HG03095 (cell line): Measurements from ENCODE around the gene TRIP12.
"Not testable (repeated sequence)": the region's sequence is repeated elsewhere in the genome, so short reads cannot be mapped to it uniquely, and the experiment has no call there.

Experiments
- ATAC-seq: cut with Tn5 transposase; IDR thresholded peaks from one replicate; pipeline ENCODE4 v1.9.1; 2021; ENCODE audit warnings: moderate library complexity; ENCODE audit not compliant: unreplicated experiment

The TRIP12 gene

GRCh38 chr2:229879191-229879950 is 42.4 kb downstream of the TRIP12 start:
- ATAC-seq: no peak

- ATAC-seq: no peak
Observed at GRCh38 chr2:229875549-229875948, 46.3 kb downstream of the TRIP12 start.

DNA sequence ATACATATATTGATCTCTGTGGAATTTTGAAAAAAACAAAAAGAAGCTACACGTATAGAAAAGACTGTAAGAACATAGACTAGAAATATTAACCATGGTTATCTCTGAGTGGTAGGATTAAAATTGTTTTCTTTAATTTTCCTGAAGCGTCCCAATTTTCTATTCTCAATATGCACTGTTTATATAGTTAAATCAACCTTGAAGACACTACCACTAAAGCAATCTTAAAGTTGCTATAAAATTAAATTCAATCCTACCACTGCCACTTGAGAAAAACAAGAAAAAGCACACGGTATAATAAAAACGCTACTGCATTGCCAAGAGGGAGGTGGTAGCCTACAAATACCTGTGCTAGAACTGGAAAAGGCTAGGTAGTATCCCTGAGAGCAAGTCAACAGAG is 47.2 kb downstream of the TRIP12 start:
- no peak for ATAC-seq

DNA sequence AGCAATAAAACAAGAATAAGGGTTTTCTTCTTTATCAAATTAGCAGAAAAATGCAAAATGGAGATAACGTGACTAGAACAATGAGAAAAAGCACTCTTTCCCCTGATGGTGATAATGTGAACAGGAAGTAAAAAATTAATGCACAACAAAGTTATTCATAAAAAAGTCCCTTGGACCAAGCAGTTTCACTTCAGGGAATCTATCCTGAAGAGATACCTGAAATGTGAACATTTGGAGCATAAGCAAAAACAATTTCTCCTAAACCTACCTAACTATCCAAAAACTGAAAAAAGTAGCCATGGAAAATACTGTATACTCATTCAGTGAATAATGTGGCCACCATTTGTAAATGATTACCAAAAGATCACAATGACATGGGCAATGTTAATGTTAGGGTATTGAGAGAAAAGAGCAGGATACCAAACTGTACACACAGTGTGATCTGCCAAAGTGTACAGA is 48.7 kb downstream of the TRIP12 start:
- ATAC-seq: peak; percentile 77

- no peak for ATAC-seq
Observed at GRCh38 chr2:229870903-229871656, 50.7 kb downstream of the TRIP12 start.

DNA sequence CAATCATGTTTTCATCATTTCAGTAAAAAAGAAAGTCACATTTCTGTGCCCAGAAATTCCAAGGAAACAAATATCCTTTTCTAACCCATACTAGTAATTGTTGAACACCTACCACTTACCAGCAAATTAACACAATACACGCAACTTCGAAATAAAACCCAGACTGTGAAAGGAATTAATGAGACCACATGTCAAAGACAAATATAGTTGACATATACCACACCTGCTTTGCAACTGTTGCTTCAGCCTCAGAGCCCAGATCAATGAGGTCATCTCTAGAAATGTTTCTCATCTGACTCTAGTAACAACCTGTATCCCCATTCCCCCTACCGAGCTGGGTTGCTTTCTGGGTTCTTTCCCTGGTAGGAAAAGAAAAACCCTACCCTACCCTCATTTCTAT is 52.6 kb downstream of the TRIP12 start:
- no peak for ATAC-seq

DNA sequence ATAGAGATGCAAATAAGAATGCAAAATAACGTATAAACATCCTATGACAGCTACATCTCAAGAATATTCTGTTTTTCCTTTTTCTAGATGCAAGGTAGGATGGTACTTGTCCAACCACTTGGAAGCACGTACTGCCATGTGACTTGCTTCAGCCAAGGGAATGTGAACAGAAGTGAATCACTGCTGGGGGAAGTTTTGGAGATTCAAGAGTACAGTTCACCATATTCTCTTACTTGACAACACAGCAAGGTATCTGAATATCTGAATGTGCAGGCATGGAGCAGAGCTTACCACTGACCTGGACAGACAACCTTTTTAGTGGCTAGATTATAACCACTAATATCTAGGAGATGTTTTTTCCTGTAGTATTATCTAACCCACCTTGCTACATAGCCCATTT is 53.0 kb downstream of the TRIP12 start:
- ATAC-seq: no peak

DNA sequence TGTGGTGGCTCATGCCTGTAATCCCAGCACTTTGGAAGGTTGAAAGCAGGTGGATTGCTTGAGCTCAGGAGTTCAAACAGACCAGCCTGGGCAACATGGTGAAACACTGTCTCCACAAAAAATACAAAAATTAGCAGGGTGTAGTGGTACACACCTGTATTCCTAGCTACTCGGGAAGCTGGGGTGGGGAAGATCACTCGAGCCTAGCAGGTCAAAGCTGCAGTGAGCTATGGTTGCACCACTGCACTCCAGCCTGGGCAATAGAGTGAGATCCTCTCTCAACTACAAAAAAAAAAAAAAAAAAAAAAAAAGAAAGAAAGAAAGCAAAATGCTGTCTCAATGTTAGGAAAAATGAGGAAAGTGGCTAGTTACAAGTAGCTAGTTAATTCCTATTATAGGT is 56.8 kb downstream of the TRIP12 start:
- ATAC-seq: no peak

GRCh38 chr2:229861431-229861830 is 60.4 kb downstream of the TRIP12 start:
- ATAC-seq: no peak

- ATAC-seq: no peak
Observed at GRCh38 chr2:229860334-229860733, 61.5 kb downstream of the TRIP12 start.

- no peak for ATAC-seq
Observed at GRCh38 chr2:229858351-229858750, 63.5 kb downstream of the TRIP12 start.

DNA sequence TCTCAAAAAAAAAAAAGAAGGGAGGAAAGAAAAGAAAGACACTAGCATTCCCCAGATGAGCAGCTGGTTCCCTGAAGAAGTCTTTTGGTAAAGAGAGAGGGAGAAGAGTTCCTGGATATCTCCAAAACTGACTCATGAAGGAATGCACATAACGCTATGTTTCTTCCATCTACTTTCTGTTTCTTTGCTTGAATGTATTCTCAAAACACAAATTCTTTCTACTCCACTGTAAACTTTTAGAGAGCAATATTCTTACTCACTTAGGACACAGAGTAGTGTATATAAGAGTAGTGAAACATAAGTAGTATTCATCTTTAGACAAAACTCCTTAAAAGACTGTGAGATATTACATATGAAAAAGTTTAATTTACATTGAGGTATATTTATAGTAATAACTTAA is 64.2 kb downstream of the TRIP12 start:
- ATAC-seq: no peak

- peak; percentile 78 for ATAC-seq
Observed at GRCh38 chr2:229856413-229856812, 65.4 kb downstream of the TRIP12 start.

DNA sequence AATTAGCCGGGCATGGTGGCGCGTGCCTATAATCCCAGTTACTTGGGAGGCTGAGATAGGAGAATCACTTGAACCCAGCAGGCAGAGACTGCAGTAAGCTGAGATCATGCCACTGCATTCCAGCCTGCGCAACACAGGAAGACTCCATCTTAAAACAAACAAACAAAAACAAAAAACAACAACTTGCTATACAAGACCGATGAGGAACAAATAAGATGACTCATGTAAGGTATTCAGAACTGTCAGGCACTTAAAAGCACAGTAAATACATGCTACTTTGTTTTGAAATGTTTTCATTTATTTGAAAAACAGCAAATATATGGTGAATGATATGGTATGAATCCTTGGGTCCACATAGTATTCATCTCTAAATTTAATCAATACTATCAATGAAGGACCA is 66.7 kb downstream of the TRIP12 start:
- no peak for ATAC-seq

DNA sequence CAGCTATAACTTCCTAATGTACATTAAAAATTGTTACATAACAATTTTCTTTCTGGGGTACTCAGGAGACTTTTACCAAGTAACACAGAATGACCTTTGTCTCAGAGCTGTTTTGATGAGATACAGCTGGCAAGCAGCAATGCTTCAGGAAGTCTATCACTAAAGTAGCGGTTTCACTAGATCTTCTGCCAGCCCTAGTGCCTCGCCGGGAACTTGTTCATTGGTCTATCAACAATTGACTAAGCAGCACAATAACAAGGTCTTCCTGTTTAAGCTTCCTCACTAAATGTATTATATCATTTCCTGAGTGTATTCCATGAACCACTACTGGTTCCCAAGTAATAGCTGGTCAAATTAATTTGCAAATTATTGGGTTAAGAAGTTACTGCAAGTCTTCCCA is 69.2 kb downstream of the TRIP12 start:
- peak; percentile 77 for ATAC-seq

DNA sequence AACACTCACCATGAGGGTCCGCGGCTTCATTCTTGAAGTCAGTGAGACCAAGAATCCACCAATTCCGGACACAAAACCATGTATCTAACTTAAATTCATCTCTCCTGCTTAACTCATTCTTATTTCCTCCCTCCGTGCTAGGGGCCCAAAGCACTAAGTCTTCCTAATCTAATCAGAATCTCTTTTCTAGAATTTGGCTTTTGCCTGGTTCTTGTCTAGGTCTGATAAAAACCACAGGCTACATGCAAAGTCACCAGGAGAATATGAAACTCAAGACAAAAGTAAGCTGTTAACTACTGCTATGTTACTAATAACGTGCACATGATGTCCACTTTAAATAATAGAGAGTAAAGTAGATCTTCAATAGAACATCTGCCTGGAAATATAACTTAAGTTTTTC is 69.9 kb downstream of the TRIP12 start:
- ATAC-seq: no peak

DNA sequence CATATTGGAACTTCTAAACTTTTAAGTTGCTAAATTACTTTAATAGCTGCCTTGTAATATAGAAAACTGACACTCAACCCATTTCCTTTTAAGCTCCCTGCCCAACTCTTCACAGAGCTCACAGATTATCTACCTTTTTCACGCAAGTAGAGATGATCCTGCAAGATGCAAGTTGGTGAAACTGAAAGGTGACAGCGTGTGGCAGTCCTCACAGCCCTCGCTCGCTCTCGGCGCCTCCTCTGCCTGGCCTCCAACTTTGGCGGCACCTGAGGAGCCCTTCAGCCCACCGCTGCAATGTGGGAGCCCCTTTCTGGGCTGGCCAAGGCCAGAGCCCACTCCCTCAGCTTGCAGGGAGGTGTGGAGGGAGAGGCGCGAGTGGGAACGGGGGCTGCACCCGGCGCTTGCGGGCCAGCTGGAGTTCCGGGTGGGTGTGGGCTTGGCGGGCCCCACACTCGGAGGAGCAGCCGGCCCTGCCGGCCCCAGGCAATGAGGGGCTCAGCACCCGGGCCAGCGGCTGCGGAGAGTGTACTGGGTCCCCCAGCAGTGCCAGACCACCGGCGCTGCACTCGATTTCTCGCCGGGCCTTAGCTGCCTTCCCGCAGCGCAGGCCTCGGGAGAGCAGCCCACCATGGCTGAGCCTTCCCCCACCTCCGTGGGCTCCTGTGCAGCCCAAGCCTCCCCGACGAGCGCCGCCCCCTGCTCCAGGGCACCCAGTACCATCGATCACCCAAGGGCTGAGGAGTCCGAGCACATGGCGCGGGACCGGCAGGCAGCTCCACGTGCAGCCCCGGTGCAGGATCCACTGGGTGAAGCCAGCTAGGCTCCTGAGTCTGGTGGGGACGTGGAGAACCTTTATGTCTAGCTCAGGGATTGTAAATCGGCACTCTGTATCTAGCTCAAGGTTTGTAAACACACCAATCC is 71.2 kb downstream of the TRIP12 start:
- ATAC-seq: not testable (repeated sequence)

DNA sequence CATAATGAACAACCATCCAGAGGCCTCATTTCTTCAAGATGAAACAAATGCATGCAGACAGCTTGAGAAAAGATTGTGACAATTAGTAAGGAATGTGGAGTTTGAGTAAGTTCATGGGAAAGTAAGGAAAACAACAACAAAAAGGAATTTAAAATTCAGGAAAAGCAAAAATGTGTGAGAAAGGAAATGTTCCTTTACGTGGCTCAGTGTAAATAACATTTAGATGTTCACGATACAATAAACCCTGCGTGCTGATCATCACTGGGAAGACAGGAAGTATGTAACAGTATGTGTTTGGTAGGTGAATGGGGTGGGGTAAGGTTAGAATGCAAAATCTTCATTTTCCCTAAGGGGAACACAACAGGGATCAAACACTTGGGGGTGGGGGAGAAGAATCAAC is 72.7 kb downstream of the TRIP12 start:
- ATAC-seq: no peak

DNA sequence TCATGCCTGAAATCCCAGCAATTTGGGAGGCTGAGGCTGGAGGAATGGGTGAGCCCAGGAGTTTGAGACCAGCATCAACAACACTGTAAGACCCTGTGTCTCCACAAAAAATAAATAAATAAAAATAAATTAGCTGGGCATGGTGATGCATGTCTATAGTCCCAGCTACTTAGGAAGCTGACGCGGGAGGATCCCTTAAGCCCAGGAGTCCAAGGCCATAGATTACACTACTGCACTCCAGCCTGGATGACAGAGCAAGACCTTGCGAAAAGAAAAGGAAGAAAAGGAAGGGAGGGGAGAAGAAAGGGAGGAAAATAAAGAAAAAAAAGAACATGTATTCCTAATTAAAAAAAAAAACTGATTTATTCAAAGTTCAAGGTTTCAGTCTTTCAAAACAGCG is 78.2 kb downstream of the TRIP12 start:
- ATAC-seq: no peak

- ATAC-seq: no peak
Observed at GRCh38 chr2:229838729-229839128, 83.1 kb downstream of the TRIP12 start.

DNA sequence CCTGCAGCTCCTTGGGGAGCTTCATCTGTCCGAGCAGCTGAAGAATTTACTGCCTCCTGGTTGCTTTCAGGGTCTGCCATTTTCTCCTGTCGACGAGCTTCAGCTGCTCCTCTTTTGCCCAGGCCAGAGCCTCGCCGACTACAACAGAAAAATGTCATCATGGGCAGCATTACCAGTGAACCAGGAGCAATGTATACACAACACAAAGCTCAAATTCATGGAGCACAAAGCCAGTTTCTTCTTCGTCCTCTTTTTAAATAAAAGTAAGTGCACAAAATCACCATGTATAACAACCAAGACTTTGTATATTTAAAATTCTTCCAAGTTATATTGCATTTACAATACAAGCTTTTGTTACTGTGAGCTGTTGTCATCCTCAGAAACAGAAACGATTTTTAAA is 85.0 kb downstream of the TRIP12 start:
- no peak for ATAC-seq
